ENCODE data around the gene HSPA5. TPM values are rescaled to one million over a fixed set of nuclear protein-coding genes. Genes with fewer than 3 reads are reported as not detected.
"Not testable (repeated sequence)": the region's sequence is repeated elsewhere in the genome, so short reads cannot be mapped to it uniquely, and the experiment has no call there.

The HSPA5 gene
- total RNA-seq, 1 donor from 2014 or later: 159 TPM

DNA sequence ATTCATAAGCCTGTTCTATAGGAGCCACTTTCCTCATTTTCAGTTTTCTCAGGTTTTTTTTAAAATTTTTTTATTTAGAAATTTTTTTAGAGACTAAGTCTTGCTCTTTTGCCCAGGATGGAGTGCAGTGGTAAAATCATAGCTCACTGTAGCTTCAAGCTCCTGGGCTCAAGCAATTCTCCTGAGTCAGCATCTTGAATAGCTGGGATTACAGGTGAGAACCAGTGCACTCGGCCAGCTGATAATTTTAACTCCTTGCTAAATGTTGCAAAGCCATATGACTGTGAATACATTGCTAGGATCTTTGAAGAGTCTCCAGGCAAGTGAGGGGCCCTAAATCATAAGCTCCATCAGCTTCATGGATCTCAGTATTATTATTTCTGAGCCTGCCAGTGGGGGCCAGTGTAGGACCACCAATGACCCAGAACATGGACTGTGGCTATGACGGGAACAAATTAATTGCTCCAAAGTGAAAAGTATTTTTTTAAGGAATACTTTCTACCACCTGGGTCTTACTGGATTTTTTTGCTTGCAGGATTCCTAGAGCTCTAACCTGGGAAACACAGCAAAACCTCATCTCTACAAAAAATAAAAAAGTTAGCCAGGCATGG is 14.7 kb upstream of the HSPA5 start:
- no peak for DNase-seq
- ATAC-seq (ENCODE audit: poor library complexity): no peak
- intact Hi-C loops (cut with DNase I): loop anchor here (10.0 kb wide), 1 partner anchor 119 kb away; no protein-coding TSS in a partner anchor

GRCh38 chr9:125254231-125254630 is 13.1 kb upstream of the HSPA5 start:
- no peak for DNase-seq
- intact Hi-C loops (cut with DNase I): loop anchor here (10.0 kb wide), 1 partner anchor 121 kb away; no protein-coding TSS in a partner anchor
- no peak for ATAC-seq (ENCODE audit: poor library complexity)

DNA sequence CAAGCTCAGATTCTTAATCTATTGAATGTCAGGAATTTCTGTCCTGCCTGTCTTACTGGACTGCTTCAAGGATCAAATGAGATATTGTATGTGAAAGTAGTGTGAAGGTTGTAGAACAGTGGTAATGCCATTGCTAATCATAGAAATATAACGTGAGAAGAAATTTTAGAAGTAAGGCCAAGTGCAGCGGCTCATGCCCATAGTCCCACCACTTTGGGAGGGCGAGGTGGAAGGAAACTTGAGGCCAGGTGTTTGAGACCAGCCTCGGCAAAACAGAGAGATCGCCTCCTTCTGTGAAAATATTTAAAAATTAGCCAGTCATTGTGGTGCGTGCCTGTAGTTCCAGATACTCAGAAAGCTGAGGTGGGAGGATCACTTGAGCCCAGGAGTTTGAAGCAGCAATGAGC is 5.1 kb upstream of the HSPA5 start:
- DNase-seq: no peak
- intact Hi-C loops (cut with DNase I): no loop called here
- ATAC-seq (ENCODE audit: poor library complexity): no peak

DNA sequence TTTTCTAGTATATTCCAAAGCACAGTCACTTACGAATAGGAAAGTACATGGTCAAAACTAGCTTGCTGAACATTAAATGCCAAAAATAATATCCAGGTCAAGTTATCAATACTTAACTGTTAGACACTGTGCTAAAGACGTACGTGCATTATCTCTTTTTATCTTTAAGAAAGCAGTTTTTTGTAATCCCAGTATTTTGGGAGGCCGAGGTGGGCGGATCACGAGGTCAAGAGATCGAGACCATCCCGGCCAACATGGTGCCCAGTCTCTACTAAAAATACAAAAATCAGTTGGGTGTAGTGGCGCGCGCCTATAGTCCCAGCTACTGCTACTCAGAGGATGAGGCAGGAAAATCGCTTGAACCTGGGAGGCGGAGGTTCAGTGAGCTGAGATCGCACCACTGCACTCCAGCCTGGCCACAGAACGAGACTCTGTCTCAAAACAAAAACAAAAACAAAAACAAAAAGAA is 2.7 kb upstream of the HSPA5 start:
- intact Hi-C loops (cut with DNase I): no loop called here
- no peak for DNase-seq
- no peak for ATAC-seq (ENCODE audit: poor library complexity)

DNA sequence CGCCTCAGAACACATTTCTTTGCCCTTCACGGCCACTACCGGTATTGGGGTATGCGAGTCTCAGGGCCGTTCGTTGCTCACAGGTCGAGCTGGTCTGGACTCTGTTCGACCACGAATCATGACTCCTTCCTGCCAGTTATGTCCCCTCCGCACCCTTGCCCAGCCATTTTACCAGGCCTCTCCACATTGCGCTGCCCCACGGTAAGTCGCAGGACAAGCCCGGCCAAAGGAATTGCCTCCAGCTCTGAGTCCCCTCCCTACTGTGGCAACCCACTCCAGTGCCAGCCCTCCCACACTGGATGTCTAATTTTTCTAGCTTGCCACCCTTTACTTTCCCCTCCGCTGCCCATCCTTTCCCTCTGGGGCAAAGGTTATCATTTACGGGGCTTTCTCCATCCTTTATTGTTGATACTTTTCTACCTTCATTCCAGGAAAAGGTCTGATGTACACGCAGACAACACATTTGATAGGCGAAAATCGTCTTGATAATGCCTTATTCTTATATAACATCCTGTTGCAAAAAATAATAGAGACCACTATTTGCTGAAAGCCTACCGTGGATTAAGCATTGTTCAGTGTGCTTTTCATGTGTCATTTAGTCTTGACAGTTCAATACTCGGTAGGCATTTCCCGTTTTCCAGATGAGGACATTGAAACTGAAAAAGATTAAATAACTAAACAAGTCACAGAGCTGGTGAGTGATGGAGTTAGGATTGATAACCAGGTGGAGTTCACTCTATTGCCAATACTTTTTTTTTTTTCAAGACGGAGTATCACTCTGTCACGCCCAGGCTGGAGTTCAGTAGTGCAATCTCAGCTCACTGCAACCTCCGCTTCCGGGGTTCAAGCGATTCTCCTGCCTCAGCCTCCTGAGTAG is 958 bp upstream of the HSPA5 start:
- ATAC-seq (ENCODE audit: poor library complexity) (peak; percentile 14), DNase-seq (peak; percentile 53)
- intact Hi-C loops (cut with DNase I): no loop called here

GRCh38 chr9:125240649-125240999 is 519 bp downstream of the HSPA5 start:
- intact Hi-C loops (cut with DNase I): no loop called here
- no peak for DNase-seq
- ATAC-seq (ENCODE audit: poor library complexity): peak; percentile 16

DNA sequence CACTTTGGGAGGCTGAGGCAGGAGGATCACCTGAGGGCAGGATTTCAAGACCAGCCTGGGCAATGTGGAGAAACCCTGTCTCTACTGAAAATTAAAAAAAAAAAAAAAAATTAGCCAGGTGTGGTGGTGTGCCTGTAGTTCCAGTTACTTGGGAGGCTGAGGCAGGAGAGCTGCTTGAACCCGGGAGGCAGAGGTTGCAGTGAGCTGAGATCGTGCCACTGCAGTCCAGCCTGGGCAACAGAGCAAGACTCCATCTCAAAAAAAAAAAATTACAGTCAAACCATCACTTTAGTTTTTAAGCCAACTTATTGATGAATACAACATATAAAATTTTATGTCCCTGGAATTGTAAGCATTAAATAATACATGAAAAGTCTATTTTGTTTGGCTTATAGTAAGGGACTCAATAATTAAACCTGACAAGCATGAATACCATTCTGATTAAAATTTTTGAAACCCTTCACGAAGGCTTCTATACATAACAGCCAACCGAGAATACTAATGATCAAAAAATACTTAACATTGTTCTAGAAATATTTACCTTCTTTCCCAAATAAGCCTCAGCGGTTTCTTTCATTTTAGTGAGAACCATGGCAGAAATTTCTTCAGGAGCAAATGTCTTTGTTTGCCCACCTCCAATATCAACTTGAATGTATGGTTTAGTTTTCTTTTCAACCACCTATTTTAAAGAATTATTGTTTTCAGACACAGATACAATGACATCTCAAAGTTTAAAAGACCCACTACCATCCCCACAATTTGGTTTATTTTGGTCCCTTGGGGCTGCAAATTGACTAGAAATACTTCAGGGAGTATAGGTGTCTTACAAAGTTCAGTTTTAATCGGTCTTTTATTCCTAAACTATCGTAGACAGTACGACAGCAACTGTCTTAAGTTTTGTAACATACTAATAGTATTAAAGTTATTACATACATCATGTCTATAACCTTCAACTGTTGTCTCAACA is 1.2 kb downstream of the HSPA5 start:
- intact Hi-C loops (cut with DNase I): no loop called here
- DNase-seq (no peak), ATAC-seq (ENCODE audit: poor library complexity) (no peak)

DNA sequence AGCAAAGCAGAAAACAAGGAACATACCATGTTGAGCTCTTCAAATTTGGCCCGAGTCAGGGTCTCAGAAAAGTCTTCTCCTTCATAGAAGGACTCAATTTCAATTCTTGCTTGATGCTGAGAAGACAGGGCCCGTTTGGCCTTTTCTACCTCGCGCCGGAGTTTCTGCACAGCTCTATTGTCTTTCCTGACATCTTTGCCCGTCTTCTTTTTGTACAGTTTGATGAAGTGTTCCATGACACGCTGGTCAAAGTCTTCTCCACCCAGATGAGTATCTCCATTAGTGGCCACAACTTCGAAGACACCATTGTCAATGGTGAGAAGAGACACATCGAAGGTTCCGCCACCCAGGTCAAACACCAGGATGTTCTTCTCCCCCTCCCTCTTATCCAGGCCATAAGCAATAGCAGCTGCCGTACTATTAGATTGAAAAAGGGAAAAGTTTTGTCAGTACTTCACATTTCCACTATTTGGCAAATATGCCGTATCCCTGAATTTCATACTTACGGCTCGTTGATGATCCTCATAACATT is 2.2 kb downstream of the HSPA5 start:
- ATAC-seq (ENCODE audit: poor library complexity) (no peak), DNase-seq (no peak)
- intact Hi-C loops (cut with DNase I): no loop called here

DNA sequence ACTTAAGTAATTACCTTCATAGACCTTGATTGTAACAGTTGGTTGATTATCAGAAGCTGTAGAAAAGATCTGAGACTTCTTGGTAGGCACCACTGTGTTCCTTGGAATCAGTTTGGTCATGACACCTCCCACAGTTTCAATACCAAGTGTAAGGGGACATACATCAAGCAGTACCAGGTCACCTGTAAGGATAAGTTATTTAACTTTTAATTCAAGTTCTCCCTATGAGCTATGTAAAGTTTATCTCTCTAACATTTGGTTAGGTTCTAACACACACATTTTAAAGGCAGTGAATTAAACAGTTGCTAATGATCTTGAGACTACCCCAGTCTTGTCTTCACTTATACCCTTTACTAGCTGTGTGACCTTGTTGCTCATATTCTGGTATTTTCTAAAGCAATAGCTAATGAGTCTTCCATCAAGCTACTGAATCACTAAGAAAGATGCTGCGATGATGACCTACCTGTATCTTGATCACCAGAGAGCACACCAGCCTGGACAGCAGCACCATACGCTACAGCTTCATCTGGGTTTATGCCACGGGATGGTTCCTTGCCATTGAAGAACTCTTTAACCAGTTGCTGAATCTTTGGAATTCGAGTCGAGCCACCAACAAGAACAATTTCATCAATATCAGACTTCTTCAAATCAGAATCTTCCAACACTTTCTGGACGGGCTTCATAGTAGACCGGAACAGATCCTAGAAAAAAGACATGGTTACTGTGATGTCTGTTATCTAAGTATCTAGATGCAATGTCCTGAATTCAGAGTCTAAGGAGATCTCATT is 2.8 kb downstream of the HSPA5 start:
- ATAC-seq (ENCODE audit: poor library complexity) (no peak), DNase-seq (no peak)
- intact Hi-C loops (cut with DNase I): no loop called here

DNA sequence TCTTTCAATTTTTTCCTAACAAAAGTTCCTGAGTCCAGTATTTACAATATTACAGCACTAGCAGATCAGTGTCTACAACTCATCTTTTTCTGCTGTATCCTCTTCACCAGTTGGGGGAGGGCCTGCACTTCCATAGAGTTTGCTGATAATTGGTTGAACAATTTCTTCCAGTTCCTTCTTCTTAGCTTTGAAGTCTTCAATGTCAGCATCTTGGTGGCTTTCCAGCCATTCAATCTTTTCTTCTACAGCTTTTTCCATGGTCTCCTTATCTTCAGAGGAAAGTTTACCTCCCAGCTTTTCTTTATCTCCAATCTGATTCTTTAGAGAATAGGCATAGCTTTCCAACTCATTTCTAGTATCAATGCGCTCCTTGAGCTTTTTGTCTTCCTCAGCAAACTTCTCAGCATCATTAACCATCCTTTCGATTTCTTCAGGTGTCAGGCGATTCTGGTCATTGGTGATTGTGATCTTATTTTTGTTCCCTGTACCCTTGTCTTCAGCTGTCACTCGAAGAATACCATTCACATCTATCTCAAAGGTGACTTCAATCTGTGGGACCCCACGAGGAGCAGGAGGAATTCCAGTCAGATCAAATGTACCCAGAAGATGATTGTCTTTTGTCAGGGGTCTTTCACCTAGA is 4.5 kb downstream of the HSPA5 start:
- ATAC-seq (ENCODE audit: poor library complexity); DNase-seq; intact Hi-C loops (cut with DNase I): not testable (repeated sequence)

- intact Hi-C loops (cut with DNase I): no loop called here
Observed at GRCh38 chr9:125235804-125236519, 5.2 kb downstream of the HSPA5 start.

DNA sequence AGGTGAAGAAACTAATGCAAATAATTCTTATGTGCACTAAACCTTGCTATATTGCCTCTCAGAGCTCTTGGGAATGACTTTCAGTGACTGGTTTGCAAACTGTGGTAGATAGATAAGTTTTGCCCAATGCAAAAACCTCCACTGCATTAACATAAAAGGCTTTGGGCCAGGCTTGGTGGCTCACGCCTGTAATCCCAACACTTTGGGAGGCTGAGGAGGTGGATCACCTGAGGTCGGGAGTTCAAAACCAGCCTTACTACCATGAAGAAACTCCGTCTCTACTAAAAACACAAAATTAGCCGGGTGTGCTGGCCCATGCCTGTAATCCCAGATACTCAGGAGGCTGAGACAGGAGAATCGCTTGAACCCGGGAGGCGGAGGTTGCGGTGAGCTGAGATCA is 7.0 kb downstream of the HSPA5 start:
- ATAC-seq (ENCODE audit: poor library complexity); DNase-seq; intact Hi-C loops (cut with DNase I): not testable (repeated sequence)

More at GRCh38 chr9:125235804-125236519, 5.2 kb downstream of the HSPA5 start:
- ATAC-seq (ENCODE audit: poor library complexity) (no peak), DNase-seq (no peak)

GRCh38 chr9:125233678-125234077 is 7.5 kb downstream of the HSPA5 start:
- DNase-seq: no peak
- no peak for ATAC-seq (ENCODE audit: poor library complexity)
- intact Hi-C loops (cut with DNase I): no loop called here

DNA sequence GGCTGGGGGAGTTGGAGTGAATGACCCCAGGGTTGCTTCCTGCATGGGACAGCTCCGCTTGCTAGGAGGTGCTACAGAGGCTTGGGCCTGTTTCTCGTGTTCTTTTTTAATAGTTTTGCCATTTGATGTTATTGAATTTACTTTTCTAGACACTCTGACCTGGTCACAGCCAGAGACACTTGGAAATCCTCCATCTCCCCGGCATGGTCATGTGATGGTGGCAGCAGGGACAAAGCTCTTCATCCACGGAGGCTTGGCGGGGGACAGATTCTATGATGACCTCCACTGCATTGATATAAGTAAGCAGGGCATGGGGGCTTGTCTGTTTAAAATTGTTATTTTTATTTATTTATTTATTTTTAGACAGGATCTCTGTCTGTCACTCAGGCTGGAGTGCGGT is 13.4 kb downstream of the HSPA5 start:
- ATAC-seq (ENCODE audit: poor library complexity): no peak
- intact Hi-C loops (cut with DNase I): no loop called here
- no peak for DNase-seq

DNA sequence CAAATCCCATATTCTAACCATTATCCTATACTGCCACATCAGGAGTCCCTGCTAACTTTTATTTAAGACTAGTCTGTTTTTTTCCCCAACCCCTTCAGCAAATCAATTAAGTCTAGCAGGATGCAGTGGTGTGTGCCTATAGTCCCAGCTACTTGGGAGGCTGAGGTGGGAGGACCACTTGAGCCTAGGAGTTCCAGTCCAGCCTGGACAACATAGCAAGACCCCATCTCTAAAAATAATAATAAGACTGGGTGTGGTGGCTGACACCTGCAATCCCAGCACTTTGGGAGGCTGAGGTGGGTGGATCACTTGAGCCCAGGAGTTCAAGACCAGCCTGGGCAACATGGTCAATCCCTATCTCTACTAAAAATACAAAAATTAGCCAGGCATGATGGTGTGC is 16.3 kb downstream of the HSPA5 start:
- ATAC-seq (ENCODE audit: poor library complexity); intact Hi-C loops (cut with DNase I); DNase-seq: not testable (repeated sequence)

DNA sequence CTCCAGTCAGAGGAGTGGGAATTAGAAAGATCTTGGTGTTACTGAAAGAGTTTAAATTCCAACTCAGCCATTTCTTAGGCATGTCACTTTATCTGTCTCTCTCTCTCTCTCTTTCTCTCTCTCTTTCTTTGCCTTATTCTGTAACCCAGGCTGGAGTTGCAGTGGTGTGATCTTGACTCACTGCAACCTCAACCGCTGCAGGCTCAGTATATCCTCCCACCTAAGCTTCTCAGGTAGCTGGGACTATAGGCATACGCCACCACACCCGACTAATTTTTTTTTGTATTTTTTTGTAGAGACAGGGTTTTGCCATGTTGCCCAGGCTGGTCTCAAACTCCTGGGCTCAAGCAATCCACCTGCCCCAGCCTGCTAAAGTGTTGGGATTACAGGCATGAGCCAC is 22.5 kb downstream of the HSPA5 start:
- intact Hi-C loops (cut with DNase I): no loop called here
- no peak for ATAC-seq (ENCODE audit: poor library complexity)
- no peak for DNase-seq

- DNase-seq (no peak), ATAC-seq (ENCODE audit: poor library complexity) (no peak)
- intact Hi-C loops (cut with DNase I): no loop called here
Observed at GRCh38 chr9:125214186-125214585, 27.0 kb downstream of the HSPA5 start.
